OCI-LY7 (cell line): ENCODE measurements around the gene NSRP1.

Source experiments
- CTCF ChIP-seq: fragments of 200-600 bp; sonication (generic); conservative IDR thresholded peaks from 2 replicates; pipeline ENCODE4 v1.5.1; 2014; ENCODE audit warnings: mild to moderate bottlenecking, antibody characterized with exemption, low read length, moderate library complexity, mixed read lengths
- EZH2phosphoT487 ChIP-seq: fragments of 200-600 bp; sonication (generic); IDR thresholded peaks from 2 replicates; pipeline ENCODE4 v1.6.1; 2018; ENCODE audit warnings: low read depth, borderline replicate concordance, mild to moderate bottlenecking, mixed run types, antibody characterized with exemption, low read length, moderate library complexity, mixed read lengths

- TF ChIP-seq CTCF: no peak
- no peak for TF ChIP-seq EZH2phosphoT487
These were observed 91.0 kb downstream of the NSRP1 start for GRCh38 chr17:30207655-30208054.
